HepG2 (cell line): ENCODE data around the gene WDR45B. TPM values are rescaled to one million over a fixed set of nuclear protein-coding genes. Genes with fewer than 3 reads are reported as not detected.

Experiments used
- ELK4 ChIP-seq: sonication (generic); formaldehyde crosslinking; IDR thresholded peaks from 2 replicates; pipeline ENCODE4 v1.9.0; 2021; ENCODE audit warnings: missing genetic modification reagents, borderline replicate concordance
- HNF4A ChIP-seq: sonication (generic); formaldehyde crosslinking; IDR thresholded peaks from 2 replicates; pipeline ENCODE4 v1.4.0; 2020; ENCODE audit warnings: missing genetic modification reagents
- HOXA9 ChIP-seq: sonication (generic); formaldehyde crosslinking; IDR thresholded peaks from 2 replicates; pipeline ENCODE4 v1.8.1; 2022; ENCODE audit warnings: missing genetic modification reagents, mild to moderate bottlenecking, moderate library complexity, borderline replicate concordance
- KDM6A ChIP-seq: IDR thresholded peaks from 2 replicates; pipeline ENCODE4 v1.6.1; 2016; ENCODE audit warnings: low read depth
- MBD4 ChIP-seq: IDR thresholded peaks from 2 replicates; pipeline ENCODE4 v1.6.1; 2012; ENCODE audit warnings: low read length, inconsistent platforms, borderline replicate concordance
- NONO ChIP-seq, 2 experiments: fragments of 450-650 bp in 1 of 2; sonication (generic) in 1 of 2; formaldehyde crosslinking in 1 of 2; IDR thresholded peaks in 1 of 2; conservative IDR thresholded peaks in 1 of 2; 2 replicates each; pipeline versions ENCODE4 v1.6.1 to v1.8.0; 2017 to 2022; ENCODE audit warnings: mild to moderate bottlenecking in 1 of 2, missing genetic modification reagents in 1 of 2, moderate library complexity in 1 of 2
- PHF21A ChIP-seq: sonication (generic); formaldehyde crosslinking; IDR thresholded peaks from 2 replicates; pipeline ENCODE4 v1.5.0; 2020; ENCODE audit warnings: mild to moderate bottlenecking, missing genetic modification reagents
- RBFOX2 ChIP-seq: fragments of 200-400 bp; formaldehyde crosslinking; IDR thresholded peaks from 2 replicates; pipeline ENCODE4 v1.6.1; 2017; ENCODE audit warnings: low read depth, mild to moderate bottlenecking, low read length
- TFE3 ChIP-seq: IDR thresholded peaks from 2 replicates; pipeline ENCODE4 v1.6.1; 2016
- ZBTB33 ChIP-seq: sonication (generic); formaldehyde crosslinking; IDR thresholded peaks from 2 replicates; pipeline ENCODE4 v1.4.0; 2020; ENCODE audit warnings: missing genetic modification reagents
- ZNF207 ChIP-seq: fragments of 450-650 bp; IDR thresholded peaks from 2 replicates; pipeline ENCODE4 v1.6.1; 2016; ENCODE audit warnings: antibody characterized with exemption, borderline replicate concordance
- ZNF251 ChIP-seq: sonication (generic); formaldehyde crosslinking; IDR thresholded peaks from 2 replicates; pipeline ENCODE4 v1.9.0; 2021; ENCODE audit warnings: mild to moderate bottlenecking, missing genetic modification reagents
- ZNF263 ChIP-seq: sonication (generic); formaldehyde crosslinking; IDR thresholded peaks from 2 replicates; pipeline ENCODE4 v1.4.0; 2020; ENCODE audit warnings: missing genetic modification reagents
- ZNF576 ChIP-seq: sonication (generic); formaldehyde crosslinking; IDR thresholded peaks from 2 replicates; pipeline ENCODE4 v1.4.0; 2020; ENCODE audit warnings: mild to moderate bottlenecking, missing genetic modification reagents
- ZNF580 ChIP-seq: IDR thresholded peaks from 2 replicates; pipeline ENCODE4 v1.6.1; 2016; ENCODE audit warnings: low read depth, borderline replicate concordance
- ZNF749 ChIP-seq: sonication (generic); formaldehyde crosslinking; IDR thresholded peaks from 2 replicates; pipeline ENCODE4 v1.8.0; 2022; ENCODE audit warnings: mild to moderate bottlenecking, missing genetic modification reagents, moderate library complexity, borderline replicate concordance
- ZNF776 ChIP-seq: sonication (generic); formaldehyde crosslinking; IDR thresholded peaks from 2 replicates; pipeline ENCODE4 v1.4.0; 2020; ENCODE audit warnings: mild to moderate bottlenecking, missing genetic modification reagents
- polyA plus RNA-seq, 8 experiments: library from polyadenylated mRNA; depleted of rRNA in 3 of 8; stranded (reverse) in 7 of 8; unstranded in 1 of 8; fragments of >200 nt; fragmentation: Illumina TruSeq in 4 of 8; extraction: Trizol in 4 of 8; gene quantifications; 2 replicates each; pipeline versions ENCODE4 v1.2.1 to v1.2.3, GENCODE V29; 2011 to 2016; ENCODE audit warnings: low read depth in 4 of 8, missing spikeins in 1 of 8, mixed read lengths in 1 of 8; ENCODE audit not compliant: insufficient read depth in 1 of 8
- total RNA-seq, 5 experiments: library from RNA; depleted of rRNA; stranded (reverse); fragments of >200 nt; fragmentation: Illumina TruSeq; extraction: Trizol; gene quantifications; 2 replicates each; pipeline ENCODE4 v1.2.3, GENCODE V29; 2016; ENCODE audit warnings: low read depth in 1 of 5
- TF ChIP-seq, protein P1 (sequence below): sonication (generic); formaldehyde crosslinking; IDR thresholded peaks from 2 replicates; pipeline ENCODE4 v1.8.0; 2022; ENCODE audit warnings: missing genetic modification reagents, low read depth, mild to moderate bottlenecking, borderline replicate concordance
- TF ChIP-seq, protein P2 (sequence below): sonication (generic); formaldehyde crosslinking; IDR thresholded peaks from 2 replicates; pipeline ENCODE4 v1.9.0; 2021; ENCODE audit warnings: missing genetic modification reagents, borderline replicate concordance

Gene WDR45B
- total and polyA plus RNA-seq, 2 of the 13 experiments (the other 11 are each of a cell fraction or from before 2014, with no cell fraction given): 86.2 to 155 TPM

DNA sequence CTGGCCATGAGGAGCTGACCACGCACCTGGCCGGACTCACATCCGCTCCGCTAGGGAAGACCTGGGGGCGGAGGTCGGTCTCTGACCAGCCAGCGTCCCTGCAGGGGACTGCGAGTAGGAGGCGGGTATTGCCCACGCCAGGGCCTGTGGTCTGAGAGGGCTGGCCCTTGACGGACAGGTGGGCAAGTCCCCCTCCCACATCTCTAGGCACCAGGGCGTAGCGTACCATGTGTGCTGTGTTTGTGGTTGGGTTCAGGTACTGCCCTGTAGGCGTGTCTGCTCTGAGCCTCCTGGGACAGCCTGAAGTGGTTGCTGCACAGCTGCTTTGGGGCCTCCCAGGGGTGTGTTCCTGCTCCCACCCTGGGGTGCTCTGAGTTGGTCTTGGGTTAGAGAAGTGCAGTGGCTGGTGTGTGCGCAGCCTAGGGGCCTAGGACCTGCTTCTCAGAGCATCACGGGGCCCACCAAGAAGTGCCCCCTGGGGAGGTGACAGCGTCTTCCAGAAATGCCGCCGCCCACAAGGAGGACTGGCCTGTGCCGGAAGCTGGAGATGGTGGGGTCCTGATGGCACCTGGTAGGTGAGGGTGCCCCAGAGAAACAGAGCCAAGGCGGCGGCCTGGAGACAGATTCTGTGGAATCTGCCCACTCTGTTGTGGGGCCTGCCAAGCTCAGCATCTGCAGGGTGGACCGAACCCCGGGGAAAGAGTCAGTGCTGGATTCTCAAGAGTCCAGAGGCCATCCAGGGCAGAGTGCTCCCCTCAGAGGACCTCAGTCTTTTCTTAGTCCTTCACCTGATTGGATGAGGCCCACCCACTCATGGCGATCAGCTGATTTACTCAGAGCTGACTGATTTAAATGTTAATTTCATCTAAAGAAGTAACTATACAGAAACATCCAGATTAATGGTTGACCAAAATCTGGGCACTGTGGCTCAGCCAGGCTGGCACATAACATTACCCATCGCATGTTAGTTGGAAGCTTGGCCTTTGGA, 48.3 kb downstream of the WDR45B start (continued):
- TF ChIP-seq ELK4 (CRISPR knock-in tag) (no peak), TFE3 (CRISPR knock-in tag) (no peak), RBFOX2 (no peak), MBD4 (no peak), ZNF580 (CRISPR knock-in tag) (no peak), ZBTB33 (CRISPR knock-in tag) (no peak), ZNF576 (CRISPR knock-in tag) (no peak), ZNF749 (CRISPR knock-in tag) (no peak), ZNF263 (CRISPR knock-in tag) (peak; percentile 78), ZNF207 (no peak), ZNF251 (CRISPR knock-in tag) (no peak), PHF21A (CRISPR knock-in tag) (no peak), NONO (IDR thresholded peaks at IDR 0.05) (no peak), NONO (CRISPR knock-in tag; conservative IDR thresholded peaks at IDR 0.05) (no peak), HNF4A (no peak), ZNF776 (0 out of 2 replicates have a peak, but pooled peaks have one; percentile 37), KDM6A (no peak), HOXA9 (CRISPR knock-in tag) (no peak)
- TF ChIP-seq, protein P1, sequence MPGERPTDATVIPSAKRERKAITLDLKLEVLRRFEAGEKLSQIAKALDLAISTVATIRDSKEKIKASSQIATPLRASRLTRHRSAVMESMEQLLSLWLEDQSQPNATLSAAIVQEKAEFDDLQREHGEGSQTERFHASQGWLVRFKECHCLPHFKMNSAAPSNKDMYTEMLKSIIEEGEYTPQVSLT (CRISPR knock-in tag): no peak
- TF ChIP-seq, protein P2, sequence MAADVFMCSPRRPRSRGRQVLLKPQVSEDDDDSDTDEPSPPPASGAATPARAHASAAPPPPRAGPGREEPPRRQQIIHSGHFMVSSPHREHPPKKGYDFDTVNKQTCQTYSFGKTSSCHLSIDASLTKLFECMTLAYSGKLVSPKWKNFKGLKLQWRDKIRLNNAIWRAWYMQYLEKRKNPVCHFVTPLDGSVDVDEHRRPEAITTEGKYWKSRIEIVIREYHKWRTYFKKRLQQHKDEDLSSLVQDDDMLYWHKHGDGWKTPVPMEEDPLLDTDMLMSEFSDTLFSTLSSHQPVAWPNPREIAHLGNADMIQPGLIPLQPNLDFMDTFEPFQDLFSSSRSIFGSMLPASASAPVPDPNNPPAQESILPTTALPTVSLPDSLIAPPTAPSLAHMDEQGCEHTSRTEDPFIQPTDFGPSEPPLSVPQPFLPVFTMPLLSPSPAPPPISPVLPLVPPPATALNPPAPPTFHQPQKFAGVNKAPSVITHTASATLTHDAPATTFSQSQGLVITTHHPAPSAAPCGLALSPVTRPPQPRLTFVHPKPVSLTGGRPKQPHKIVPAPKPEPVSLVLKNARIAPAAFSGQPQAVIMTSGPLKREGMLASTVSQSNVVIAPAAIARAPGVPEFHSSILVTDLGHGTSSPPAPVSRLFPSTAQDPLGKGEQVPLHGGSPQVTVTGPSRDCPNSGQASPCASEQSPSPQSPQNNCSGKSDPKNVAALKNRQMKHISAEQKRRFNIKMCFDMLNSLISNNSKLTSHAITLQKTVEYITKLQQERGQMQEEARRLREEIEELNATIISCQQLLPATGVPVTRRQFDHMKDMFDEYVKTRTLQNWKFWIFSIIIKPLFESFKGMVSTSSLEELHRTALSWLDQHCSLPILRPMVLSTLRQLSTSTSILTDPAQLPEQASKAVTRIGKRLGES: no peak
